ENCODE results near the gene ABCC6. TPM values are rescaled to one million over a fixed set of nuclear protein-coding genes. Genes with fewer than 3 reads are reported as not detected.

ABCC6 gene
- total and polyA plus RNA-seq, 9 donors: 0.12 to 2.0 (median 0.88) TPM

GRCh38 chr16:16147316-16147999, 75.8 kb downstream of the ABCC6 start:
- H3K27me3 ChIP-seq: no peaks in the 10 kb centered on the region
- intact Hi-C loops (cut with DNase I): no loop called here
- peaks cover 21% of the 10 kb centered on the region for H3K4me1 ChIP-seq (ENCODE audit: insufficient read depth)
- H3K9me3 ChIP-seq: no peaks in the 10 kb centered on the region
- no peak overlapping the region for H3K4me3 ChIP-seq
- TF ChIP-seq POLR2A (IDR thresholded peaks at IDR 0.05) (no peak), EP300 (IDR thresholded peaks at IDR 0.05) (no peak)
- TF ChIP-seq, protein P1, sequence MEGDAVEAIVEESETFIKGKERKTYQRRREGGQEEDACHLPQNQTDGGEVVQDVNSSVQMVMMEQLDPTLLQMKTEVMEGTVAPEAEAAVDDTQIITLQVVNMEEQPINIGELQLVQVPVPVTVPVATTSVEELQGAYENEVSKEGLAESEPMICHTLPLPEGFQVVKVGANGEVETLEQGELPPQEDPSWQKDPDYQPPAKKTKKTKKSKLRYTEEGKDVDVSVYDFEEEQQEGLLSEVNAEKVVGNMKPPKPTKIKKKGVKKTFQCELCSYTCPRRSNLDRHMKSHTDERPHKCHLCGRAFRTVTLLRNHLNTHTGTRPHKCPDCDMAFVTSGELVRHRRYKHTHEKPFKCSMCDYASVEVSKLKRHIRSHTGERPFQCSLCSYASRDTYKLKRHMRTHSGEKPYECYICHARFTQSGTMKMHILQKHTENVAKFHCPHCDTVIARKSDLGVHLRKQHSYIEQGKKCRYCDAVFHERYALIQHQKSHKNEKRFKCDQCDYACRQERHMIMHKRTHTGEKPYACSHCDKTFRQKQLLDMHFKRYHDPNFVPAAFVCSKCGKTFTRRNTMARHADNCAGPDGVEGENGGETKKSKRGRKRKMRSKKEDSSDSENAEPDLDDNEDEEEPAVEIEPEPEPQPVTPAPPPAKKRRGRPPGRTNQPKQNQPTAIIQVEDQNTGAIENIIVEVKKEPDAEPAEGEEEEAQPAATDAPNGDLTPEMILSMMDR (IDR thresholded peaks at IDR 0.05): no peak
- H3K27ac ChIP-seq: no peak overlapping the region
- WGBS, 3 donors: 88 to 94% (median 91%) methylated on average over 17 of the region's 17 CpGs
- H3K36me3 ChIP-seq: no peaks in the 10 kb centered on the region
- DNase-seq: no peak

DNA sequence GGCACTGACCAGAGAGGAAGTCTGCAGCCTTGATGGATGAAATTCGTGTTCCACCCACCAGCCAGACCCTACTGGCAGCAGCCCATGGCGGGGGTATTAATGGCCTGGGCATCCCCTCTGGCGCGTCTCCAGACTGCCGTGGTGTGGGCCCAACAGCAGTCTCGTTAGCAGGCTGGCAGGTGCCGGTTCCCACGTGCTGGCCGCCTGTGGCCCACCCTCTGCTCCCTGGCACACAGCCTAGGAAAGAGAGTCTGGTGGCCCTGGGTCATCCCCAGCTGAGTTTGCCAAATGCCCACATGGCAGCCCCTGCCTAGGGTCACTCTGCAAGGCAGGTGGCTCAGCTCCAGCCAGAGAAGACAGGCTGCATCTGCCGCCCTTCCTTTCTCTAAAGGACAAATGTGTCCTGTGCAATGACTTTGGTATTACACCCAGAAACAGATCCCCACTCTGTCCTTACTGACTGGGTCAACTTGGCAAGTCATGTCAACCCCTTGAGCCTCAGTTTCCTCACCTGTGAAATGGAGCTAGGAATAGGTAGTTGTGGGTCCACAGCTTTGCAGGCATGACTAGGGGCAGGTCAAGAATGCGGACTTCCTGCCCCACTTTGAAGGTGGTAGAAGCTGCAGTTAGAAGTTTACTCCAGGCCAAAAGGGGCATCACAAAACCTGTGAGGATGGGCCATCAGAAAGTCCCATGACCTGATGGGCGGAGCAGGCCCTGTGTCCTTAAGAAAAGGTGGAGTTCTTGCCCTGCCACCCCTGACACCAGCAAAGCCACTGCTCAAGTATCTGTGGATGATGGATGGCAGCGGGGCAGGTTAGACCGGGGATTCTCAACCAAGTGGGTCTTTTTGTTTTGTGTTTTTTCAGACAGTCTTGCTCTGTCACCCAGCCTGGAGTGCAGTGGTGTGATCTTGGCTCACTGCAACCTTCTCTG, 76.6 kb downstream of the ABCC6 start:
- peak in 2 of 5 donors; percentile 44 to 51 for DNase-seq
- H3K36me3 ChIP-seq: no peaks in the 10 kb centered on the region
- H3K4me3 ChIP-seq: no peak overlapping the region
- intact Hi-C loops (cut with DNase I): no loop called here
- TF ChIP-seq POLR2A (IDR thresholded peaks at IDR 0.05) (no peak), EP300 (IDR thresholded peaks at IDR 0.05) (no peak)
- TF ChIP-seq, protein P1 (IDR thresholded peaks at IDR 0.05): no peak
- no peaks in the 10 kb centered on the region for H3K9me3 ChIP-seq
- H3K27ac ChIP-seq: no peak overlapping the region
- WGBS, 3 donors: 82 to 92% (median 86%) methylated on average over 7 to 14 of the region's 14 CpGs
- H3K4me1 ChIP-seq (ENCODE audit: insufficient read depth): peaks cover 21% of the 10 kb centered on the region
- H3K27me3 ChIP-seq: no peaks in the 10 kb centered on the region

- no peak for DNase-seq
- H3K27me3 ChIP-seq: no peaks in the 10 kb centered on the region
- intact Hi-C loops (cut with DNase I): no loop called here
- H3K9me3 ChIP-seq: no peaks in the 10 kb centered on the region
- no peak overlapping the region for H3K27ac ChIP-seq
- no peak for TF ChIP-seq EP300 (IDR thresholded peaks at IDR 0.05)
- TF ChIP-seq, protein P1 (IDR thresholded peaks at IDR 0.05): no peak
- no peak overlapping the region for H3K4me3 ChIP-seq
- peaks cover 17% of the 10 kb centered on the region for H3K4me1 ChIP-seq (ENCODE audit: insufficient read depth)
- WGBS, 3 donors: 76 to 94% (median 90%) methylated on average over 5 of the region's 5 CpGs
- H3K36me3 ChIP-seq: no peaks in the 10 kb centered on the region
These were observed 78.0 kb downstream of the ABCC6 start for GRCh38 chr16:16145286-16145685.

- H3K27ac ChIP-seq: no peak overlapping the region
- intact Hi-C loops (cut with DNase I): no loop called here
- H3K27me3 ChIP-seq: no peaks in the 10 kb centered on the region
- H3K9me3 ChIP-seq: no peaks in the 10 kb centered on the region
- no peak overlapping the region for H3K4me3 ChIP-seq
- no peaks in the 10 kb centered on the region for H3K36me3 ChIP-seq
- no peak for DNase-seq
- WGBS, 3 donors: 92 to 97% (median 92%) methylated on average over 5 of the region's 5 CpGs
- TF ChIP-seq, protein P1 (IDR thresholded peaks at IDR 0.05): no peak
- TF ChIP-seq EP300 (IDR thresholded peaks at IDR 0.05): no peak
- no peak for TF ChIP-seq POLR2A (IDR thresholded peaks at IDR 0.05)
- H3K4me1 ChIP-seq (ENCODE audit: insufficient read depth): peaks cover 11% of the 10 kb centered on the region
These were observed 78.9 kb downstream of the ABCC6 start for GRCh38 chr16:16144416-16144815.

Data from ovary (tissue), 9 donors.